GM21717 (cell line): ENCODE data around the gene KANK3.
"Not testable (repeated sequence)": the region's sequence is repeated elsewhere in the genome, so short reads cannot be mapped to it uniquely, and the experiment has no call there.

Source experiments
- ATAC-seq: cut with Tn5 transposase; IDR thresholded peaks from one replicate; pipeline ENCODE4 v1.9.1; 2021; ENCODE audit warnings: mild to moderate bottlenecking, moderate library complexity; ENCODE audit not compliant: unreplicated experiment

KANK3 gene

DNA sequence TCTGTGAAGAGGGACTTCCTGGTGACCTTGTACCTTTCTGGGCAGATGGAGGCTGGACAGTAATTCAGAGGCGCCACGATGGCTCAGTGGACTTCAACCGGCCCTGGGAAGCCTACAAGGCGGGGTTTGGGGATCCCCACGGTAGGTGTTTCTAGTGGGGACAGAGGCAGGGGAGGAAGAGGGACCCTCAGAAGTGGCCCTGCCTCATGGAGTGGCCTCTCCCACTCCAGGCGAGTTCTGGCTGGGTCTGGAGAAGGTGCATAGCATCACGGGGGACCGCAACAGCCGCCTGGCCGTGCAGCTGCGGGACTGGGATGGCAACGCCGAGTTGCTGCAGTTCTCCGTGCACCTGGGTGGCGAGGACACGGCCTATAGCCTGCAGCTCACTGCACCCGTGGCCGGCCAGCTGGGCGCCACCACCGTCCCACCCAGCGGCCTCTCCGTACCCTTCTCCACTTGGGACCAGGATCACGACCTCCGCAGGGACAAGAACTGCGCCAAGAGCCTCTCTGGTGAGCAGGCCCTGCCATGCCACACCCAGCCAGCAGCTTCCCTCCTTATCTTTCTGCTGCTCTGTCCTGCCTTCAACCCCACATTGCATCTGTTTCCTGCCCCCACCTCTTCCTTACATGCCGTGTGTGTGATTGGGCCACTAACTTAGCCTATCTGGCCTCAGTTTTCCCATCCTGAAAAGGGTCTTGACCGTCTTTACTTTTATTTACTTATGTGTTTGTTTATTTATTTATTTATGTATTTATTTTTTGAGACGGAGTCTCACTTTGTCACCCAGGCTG is 28.1 kb upstream of the KANK3 start:
- no peak for ATAC-seq

DNA sequence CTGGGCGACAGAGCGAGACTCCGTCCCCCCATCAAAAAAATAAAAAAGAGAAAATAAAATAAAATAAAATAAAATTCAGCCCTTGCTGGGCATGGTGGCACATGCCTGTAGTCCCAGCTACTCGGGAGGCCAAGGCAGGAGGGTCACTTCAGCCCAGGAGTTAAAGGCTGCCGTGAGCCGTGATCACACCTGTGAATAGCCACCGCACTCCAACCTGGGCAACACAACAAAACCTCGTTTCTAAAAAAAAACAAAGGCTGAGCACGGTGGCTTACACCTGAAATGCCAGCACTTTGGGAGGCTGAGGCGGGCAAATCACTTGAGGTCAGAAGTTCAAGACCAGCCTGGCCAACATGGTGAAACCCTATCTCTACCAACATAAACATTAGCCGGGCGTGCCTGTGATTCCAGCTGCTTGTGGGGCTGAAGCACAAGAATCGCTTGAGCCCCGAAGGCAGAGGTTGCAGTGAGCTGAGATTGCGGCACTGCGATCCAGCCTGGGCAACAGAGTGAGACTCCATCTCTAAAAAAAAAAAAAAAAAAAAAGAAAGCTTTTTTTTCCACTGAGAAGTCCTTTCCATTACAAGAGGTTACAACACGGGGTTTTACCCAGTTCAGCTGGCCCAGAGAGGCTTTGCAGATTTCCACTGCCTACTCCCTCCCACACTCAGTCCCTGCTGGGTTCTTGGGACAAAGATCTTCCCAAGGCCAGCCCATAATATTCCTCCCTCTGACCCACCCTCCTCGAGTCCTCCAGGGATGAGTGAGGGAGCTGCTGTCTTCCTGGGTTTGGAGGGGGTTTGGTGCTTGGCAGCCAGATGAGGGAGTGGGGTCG is 27.3 kb upstream of the KANK3 start:
- no peak for ATAC-seq

DNA sequence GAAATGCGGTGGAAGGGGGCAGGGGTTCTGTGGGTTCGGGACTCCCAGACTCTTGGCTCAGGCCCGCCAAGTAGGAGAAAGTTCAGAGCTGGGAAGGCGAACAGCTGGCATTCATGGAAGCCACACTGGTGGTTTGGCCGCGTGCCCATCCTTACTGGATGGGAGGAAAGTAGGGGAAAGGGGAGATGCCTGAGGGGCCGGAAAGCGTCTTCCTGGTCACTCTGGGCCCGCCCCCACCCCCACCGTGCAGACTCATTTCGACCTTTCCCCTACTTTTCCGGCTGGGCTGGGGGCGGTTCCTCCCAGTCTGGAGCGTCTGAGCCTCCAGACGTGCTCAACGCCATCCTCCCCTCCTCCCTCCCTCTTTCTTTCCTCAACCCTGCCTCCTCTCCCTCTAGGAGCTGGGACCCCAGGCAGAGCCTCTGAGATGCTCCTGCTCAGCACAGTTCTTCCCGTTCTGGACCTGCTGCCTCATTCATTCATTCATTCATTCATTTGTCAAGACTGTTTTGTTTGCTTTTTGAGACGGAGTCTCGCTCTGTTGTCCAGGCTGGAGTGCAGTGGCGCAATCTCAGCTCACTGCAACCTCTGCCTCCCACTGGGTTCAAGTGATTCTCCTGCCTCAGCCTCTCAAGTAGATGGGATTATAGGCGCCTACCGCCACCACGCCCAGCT is 24.4 kb upstream of the KANK3 start:
- no peak for ATAC-seq

DNA sequence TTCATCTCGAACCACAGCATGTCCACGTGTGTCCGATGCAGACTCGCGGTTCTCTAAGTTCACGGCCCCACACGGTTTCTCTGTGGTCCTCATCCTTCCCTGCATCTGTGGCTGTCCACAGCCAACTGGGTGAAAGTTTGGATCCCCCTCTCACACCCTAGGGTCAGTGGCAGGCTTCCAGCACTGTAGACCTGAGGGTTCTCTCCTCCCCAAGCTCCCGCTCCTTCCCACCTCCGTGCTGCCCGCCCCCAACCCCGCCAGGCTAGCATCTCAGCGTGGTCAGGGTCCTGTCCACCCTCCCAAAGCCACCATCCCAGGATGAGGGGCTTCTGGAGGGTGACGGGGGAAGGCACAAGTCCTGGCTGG is 23.9 kb upstream of the KANK3 start:
- no peak for ATAC-seq

DNA sequence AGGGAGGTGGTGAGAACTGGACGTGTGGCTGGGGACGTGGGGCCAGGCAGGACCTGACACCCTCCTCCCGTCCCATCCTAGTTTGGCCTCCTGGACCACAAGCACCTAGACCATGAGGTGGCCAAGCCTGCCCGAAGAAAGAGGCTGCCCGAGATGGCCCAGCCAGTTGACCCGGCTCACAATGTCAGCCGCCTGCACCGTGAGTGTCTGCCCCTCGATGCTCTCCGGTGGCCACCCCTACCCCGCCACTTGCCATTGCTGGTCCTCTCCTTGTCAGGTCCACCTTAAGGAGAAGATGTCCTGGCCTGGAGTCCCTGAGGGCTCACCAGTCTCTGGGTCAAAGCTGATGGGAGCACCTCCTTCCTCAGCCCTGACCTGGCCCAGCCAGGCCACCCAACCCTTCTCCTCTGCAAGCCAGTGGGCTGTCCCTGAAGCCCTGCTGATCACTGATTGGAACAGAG is 23.1 kb upstream of the KANK3 start:
- ATAC-seq: no peak

DNA sequence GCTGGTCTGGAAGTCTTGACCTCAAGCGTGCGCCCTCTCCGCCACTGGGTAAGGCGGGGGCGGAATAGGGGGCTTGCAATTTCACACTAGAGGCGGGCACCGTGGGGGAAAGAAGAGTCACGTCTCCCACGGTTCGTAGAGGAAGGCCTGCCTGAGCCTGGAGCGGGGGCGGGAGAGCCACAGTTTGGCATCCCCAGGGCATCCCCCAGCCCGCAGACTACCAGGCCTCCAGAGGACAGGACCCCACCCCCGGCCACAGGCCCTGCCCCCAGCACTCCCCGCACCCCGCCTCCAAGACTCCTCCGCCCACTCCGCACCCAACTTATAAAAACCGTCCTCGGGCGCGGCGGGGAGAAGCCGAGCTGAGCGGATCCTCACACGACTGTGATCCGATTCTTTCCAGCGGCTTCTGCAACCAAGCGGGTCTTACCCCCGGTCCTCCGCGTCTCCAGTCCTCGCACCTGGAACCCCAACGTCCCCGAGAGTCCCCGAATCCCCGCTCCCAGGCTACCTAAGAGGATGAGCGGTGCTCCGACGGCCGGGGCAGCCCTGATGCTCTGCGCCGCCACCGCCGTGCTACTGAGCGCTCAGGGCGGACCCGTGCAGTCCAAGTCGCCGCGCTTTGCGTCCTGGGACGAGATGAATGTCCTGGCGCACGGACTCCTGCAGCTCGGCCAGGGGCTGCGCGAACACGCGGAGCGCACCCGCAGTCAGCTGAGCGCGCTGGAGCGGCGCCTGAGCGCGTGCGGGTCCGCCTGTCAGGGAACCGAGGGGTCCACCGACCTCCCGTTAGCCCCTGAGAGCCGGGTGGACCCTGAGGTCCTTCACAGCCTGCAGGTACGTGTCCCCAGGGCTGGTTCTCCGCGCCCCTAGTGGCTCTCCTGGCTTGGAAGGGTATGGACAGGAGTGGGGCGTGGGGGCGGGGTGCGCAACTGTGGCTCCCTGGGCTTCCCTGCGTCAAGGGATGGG is 21.0 kb upstream of the KANK3 start, which contains the start of gene ANGPTL4:
ANGPTL4 (plus strand) TSS at position 353 of the 969 bp plus-strand sequence; CDS start at position 520, 167 bp downstream.
- ATAC-seq: no peak

DNA sequence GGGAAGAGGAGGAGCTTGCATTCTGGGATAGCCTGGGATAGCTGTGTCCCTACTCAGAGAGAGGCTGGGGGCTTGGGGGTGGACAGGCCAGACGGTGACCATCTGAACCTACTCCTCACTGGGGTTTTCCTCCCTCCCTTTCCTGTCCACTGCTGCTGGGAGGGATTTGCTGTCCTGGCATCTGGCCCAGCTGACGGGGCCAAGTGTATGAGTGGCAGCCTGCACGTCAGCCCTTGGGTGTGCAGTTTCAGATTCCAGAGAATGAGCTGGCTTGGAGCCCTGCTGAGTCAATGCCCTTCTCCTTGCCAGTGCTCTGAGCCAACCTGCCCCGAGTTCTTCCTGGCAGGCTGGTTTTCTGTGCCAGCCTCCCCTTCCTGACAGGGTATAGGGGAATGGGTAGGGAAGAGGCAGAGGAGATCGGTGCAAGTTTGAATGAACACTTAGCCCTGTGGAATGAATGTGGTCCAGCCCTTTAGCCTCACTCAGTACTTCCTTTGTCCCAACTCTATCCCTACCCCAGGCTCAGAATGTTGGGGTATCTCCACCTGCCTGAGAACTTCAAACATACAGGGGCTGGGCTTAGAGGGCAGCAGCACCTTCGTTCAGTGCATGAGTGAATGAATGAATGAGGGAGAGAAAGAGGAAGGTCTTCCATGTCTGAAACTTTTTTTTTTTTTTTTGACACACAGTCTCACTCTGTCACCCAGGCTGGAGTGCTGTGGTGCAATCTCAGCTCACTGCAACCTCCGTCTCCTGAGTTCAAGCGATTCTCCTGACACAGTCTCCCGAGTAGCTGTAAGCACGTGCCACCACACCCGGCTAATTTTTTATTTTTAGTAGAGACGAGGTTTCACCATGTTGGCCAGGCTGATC is 19.1 kb upstream of the KANK3 start:
- ATAC-seq: no peak

DNA sequence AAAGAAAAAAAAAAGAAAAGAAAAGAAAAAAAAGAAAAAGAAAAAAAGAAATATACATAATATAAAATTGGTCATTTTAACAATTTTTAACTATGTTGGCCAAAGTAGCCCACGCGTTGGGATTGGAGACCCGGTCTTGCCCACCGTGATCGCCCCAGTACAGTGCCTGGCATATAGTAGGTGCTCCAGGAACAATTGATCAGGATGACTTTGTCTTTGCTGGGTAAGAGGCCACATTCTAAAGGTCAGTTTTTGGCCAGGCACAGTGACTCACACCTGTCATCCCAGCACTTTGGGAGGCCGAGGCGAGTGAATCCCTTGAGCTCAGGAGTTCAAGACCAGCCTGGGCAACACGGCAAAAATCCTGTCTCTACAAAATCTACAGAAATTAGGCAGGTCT is 17.1 kb upstream of the KANK3 start:
- no peak for ATAC-seq

DNA sequence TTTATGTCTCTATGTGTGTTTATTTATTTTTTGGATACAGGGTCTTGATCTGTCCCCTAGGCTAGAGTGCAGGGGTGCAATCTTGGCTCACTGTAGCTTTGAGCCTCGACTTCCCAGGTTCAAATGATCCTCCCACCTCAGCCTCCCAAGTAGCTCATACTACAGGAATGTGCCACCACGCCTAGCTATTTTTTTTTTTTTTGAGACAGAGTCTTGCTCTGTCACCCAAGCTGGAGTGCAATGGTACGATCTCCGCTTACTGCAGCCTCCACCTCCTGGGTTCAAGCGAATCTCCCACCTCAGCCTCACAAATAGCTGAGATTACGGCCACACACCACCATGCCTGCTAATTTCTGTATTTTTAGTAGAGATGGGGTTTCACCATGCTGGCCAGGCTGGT is 15.9 kb upstream of the KANK3 start:
- ATAC-seq: no peak

DNA sequence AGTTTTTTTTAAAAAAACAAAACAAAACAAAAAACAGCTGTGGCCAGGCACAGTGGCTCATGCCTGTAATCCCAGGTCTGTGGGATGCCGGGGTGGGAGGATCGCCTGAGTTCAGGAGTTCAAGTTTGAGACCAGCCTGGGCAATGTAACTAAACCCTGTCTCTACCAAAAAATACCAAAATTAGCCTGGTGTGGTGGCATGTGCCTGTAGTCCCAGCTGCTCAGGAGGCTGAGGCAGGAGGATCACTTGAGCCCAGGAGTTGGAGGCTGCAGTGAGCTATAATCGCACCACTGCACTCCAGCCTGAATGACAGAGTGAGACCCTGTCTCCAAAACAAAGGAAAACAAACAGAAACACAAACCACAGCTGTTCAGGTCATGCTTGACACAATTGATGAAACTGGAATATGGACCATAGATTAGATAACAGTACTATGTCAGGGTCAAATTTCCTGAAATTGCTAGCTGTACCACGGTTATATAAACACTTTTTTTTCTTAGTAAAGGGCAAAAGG is 14.0 kb upstream of the KANK3 start:
- ATAC-seq: no peak

DNA sequence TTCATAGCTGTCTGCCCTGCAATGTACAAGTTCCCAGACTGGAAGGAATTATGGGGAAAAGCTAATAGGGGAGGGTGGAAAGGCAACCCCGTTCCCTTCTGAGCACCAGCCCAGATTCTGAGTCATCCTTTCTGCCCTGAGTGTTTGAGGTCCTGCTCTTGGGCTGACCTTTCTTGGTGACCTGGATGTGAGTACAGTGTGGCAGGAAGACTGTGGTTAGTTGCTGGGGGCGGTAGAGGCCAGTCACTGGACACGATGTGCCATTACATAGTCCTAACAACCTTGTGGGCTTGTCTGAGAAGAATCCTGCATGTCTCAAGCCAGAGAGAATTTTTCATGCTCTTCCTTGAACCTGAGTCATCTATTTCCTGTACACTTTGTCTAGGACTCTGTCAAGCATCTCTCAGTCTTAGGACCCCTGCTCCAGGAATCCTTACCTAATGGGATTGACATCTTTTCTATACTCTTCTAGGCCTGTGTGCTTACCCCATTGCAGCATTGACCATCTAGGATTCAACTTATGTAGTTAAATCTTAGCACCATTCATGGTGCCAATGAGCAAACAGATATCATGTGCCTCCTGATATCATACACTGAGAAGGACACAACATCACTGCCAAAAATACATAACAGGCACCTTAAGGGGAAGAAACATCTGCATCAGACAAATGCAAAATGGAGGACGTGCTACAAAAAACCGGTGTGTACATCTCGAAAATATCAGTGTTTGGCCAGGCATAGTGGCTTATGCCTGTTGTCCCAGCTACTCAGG is 12.8 kb upstream of the KANK3 start:
- ATAC-seq: no peak

DNA sequence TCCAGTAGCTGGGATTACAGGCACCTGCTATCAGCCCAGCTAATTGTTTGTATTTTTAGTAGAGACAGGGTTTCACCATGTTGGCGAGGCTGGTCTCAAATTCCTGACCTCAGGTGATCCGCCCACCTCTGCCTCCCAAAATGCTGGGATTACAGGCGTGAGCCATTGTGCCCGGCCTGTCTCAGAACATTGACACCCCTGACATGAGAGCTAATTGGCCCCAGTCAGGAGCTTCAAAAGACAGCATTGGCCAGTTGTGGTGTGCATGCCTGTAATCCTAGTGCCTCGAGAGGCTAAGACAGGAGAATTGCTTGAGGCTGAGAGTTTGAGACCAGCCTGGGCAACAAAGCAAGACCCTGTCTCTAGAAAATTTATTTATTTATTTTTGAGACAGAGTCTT is 9.8 kb upstream of the KANK3 start:
- ATAC-seq: not testable (repeated sequence)

DNA sequence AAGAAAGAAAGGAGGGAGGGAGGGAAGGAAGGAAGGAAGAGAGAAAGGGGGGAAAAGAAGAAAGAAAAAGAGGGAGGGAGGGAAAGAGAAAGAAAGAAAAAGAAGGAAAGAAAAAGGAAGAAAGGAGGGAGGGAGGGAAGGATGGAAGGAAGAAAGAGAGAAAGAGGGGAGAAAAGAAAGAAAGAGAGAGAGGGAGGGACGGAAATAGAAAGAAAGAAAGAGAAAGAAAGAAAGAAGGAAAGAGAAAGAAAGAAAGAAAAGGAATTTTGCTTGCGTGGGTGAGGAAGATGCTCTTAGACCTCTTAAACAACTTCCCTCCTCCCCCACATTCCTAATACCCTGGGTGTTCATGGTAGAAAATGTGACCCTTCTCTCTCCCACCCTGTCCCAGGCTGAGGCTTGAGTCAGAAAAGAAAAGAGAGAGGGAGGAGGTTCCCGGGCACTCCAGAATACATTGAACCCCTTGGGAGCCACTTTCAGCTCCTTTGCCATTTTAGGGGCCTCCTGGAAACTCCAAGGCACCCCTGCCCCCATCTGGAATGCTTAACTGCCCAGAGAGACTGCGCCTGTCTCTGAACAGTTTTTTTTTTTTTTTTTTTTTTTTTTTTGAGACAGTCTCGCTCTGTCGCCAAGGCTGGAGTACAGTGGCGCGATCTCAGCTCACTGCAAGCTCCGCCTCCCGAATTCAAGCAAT is 9.2 kb upstream of the KANK3 start:
- ATAC-seq: no peak

DNA sequence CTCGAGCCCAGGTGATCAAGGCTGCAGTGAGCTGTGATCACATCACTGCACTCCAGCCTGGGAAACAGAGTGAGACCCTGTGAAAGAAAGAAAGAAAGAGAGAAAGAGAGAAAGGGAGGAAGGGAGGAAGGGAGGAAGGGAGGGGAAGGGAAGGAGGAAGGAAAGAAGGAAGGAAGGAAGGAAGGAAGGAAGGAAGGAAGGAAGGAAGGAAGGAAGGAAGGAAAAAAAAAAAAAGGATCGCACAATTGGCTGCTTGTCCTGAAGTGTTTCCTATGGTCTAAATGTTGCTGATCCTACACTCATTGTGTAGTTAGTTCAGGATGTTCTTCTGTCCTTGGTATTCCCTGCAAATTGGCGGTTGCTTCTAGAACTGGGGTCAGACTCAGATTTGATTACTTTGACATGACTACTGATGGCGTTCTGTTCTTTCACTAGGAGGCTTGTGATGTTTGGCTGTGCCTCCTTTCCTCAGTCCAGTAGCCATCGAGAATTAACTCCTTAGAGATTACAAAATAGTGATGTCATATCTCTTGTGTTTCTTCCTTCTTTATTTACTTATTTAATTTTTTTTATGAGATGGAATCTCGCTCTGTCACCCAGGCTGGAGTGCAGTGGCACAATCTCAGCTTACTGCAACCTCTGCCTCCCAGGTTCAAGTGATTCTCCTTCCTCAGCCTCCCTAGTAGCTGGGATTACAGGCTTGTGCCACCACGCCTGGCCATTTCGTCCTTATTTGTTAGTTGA is 6.7 kb upstream of the KANK3 start:
- not testable (repeated sequence) for ATAC-seq

DNA sequence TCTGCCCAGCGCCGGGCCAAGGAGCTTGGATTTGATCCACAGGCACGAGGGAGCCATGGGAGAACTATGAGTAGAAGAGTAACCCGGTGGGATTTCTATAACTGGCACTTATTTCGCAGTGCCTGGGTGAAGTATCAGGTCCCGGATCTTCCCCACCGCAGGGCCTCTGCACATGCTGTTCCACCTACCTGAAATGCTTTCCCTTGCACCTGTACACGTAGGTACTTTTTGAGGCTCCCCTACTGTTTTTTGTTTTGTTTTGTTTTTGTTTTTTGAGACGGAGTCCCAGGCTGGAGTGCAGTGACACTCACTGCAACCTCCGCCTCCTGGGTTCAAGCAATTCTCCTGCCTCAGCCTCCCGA is 402 bp upstream of the KANK3 start:
- ATAC-seq: no peak

DNA sequence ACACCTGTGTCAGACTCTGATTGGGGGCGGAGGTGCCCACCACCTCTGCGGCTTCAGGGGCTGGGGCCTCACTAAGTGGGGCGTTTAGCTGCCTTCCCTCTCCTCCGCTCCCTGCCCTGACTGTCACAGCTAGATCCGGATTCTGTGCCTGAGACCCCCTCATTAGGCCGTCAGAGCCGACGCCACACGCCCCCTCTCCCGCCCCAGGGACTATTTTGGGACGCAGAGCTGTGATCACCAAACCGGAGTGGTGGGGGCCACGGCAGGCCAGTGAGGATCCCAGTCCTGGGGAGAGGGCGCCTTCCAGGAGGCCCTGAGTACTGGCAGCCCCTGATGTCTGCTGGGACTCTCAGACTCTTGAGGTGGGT is 762 bp downstream of the KANK3 start:
- no peak for ATAC-seq

DNA sequence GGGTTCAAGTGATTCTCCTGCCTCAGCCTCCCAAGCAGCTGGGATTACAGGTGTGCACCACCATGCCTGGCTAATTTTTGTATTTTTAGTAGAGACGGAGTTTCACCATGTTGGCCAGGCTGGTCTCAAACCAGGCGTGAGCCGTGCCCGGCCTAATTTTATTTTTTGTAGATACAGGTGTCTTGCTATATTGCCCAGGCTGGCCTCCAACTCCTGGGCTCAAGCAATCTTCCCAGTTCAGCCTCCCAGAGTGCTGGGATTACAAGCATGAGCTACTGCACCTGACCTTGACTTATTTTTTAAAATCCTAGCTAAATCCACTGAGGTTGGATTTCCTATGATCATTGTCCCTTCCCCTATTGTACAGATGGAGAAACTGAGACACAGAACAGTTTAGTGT is 1.6 kb downstream of the KANK3 start:
- not testable (repeated sequence) for ATAC-seq
